OCI-LY3 (cell line): ENCODE measurements around the gene SLC37A1.
"Not testable (repeated sequence)": the region's sequence is repeated elsewhere in the genome, so short reads cannot be mapped to it uniquely, and the experiment has no call there.

Source experiments
- H2AFZ ChIP-seq: fragments of 200-600, 300-600 bp; shearing (Covaris generic); 2 replicates; pipeline ENCODE4 v1.6.0; 2014; ENCODE audit warnings: antibody characterized with exemption, low read depth, low read length
- H3K27ac ChIP-seq: fragments of 200-600, 300-600 bp; sonication (generic); 2 replicates; pipeline ENCODE4 v1.5.1; 2014; ENCODE audit warnings: mild to moderate bottlenecking, low read length, moderate library complexity, mixed read lengths
- H3K27me3 ChIP-seq: fragments of 200-600, 300-600 bp; sonication (generic); 2 replicates; pipeline ENCODE4 v1.6.1; 2014; ENCODE audit warnings: low read depth, low read length, mixed read lengths
- H3K36me3 ChIP-seq: fragments of 200-600, 300-600 bp; sonication (generic); replicated peaks from 2 replicates; pipeline ENCODE3; 2014; ENCODE audit warnings: low read depth, low read length, mixed read lengths
- H3K4me1 ChIP-seq: fragments of 300-600, 200-600 bp; sonication (generic); 2 replicates; pipeline ENCODE4 v1.6.1; 2014; ENCODE audit warnings: low read length, mixed read lengths
- H3K4me2 ChIP-seq: fragments of 200-600, 300-600 bp; sonication (generic); 2 replicates; pipeline ENCODE4 v1.6.1; 2014; ENCODE audit warnings: low read length, mixed read lengths
- H3K4me3 ChIP-seq: fragments of 300-600, 200-600 bp; sonication (generic); 2 replicates; pipeline ENCODE4 v1.5.1; 2014; ENCODE audit warnings: antibody characterized with exemption, mild to moderate bottlenecking, low read length, moderate library complexity
- H3K79me2 ChIP-seq: fragments of 300-600, 200-600 bp; shearing (Covaris generic); 2 replicates; pipeline ENCODE4 v1.6.1; 2014; ENCODE audit warnings: mild to moderate bottlenecking, low read length, mixed read lengths
- H3K9ac ChIP-seq: fragments of 300-600, 200-600 bp; shearing (Covaris generic); 2 replicates; pipeline ENCODE4 v1.6.0; 2014; ENCODE audit warnings: mild to moderate bottlenecking, low read length, moderate library complexity
- H3K9me3 ChIP-seq: fragments of 200-600, 300-600 bp; shearing (Covaris generic); 2 replicates; pipeline ENCODE4 v1.6.1; 2014; ENCODE audit warnings: low read length, mixed read lengths; ENCODE audit not compliant: insufficient read depth
- H4K20me1 ChIP-seq: fragments of 200-600, 300-600 bp; sonication (generic); 2 replicates; pipeline ENCODE4 v1.6.1; 2016; ENCODE audit warnings: low read length, mixed read lengths; ENCODE audit not compliant: insufficient read depth
- EZH2phosphoT487 ChIP-seq: fragments of 200-600 bp; shearing (Covaris generic); IDR thresholded peaks from 2 replicates; pipeline ENCODE4 v1.6.1; 2018; ENCODE audit warnings: antibody characterized with exemption, mixed run types, low read depth
- TF ChIP-seq, protein P1 (sequence below): fragments of 200-600, 300-600 bp; sonication (generic); IDR thresholded peaks from 2 replicates; pipeline ENCODE4 v1.5.1; 2014; ENCODE audit warnings: antibody characterized with exemption, low read length, low read depth

Gene SLC37A1

DNA sequence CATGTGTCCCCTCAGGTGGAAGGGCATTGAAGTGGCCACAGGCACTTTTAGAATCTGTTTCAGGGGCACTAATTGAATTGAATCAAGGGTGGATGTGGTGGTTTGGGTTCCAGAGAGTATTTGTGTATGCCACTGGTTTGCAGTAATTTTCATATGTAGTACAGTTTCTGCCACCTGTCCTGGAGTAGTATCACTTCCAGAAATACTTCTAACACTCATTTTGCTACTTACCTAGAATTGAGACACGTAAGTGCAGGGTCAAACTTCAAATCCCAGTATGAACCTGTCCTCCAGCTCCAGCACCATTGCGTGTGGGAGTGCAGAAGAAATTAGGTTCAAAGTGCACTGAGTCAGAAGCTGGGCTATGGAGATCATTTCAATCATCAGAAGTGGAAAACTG is 44.4 kb upstream of the SLC37A1 start:
- Histone ChIP-seq H2AFZ (no peak overlapping the region), H3K27ac (peak overlapping the region; percentile 97), H3K9ac (peak overlapping the region; percentile 63; the same call in 1 of the 2 replicates)

GRCh38 chr21:42469726-42470125 is 43.9 kb upstream of the SLC37A1 start:
- H3K79me2 ChIP-seq, H3K36me3 ChIP-seq, H3K27me3 ChIP-seq, H3K9me3 ChIP-seq, H2AFZ ChIP-seq, H4K20me1 ChIP-seq: not testable (repeated sequence)
- Histone ChIP-seq H3K4me3 (peak overlapping the region; percentile 9; the same call in 1 of the 2 replicates), H3K27ac (peak overlapping the region; percentile 97), H3K9ac (peak overlapping the region; percentile 34; the same call in 1 of the 2 replicates), H3K4me1 (peaks cover 88% of the 10 kb centered on the region), H3K4me2 (peak overlapping the region; percentile 68)

More for the DNA sequence above, 44.4 kb upstream of the SLC37A1 start:
- Histone ChIP-seq H4K20me1 (no peaks in the 10 kb centered on the region), H3K4me1 (peaks cover 88% of the 10 kb centered on the region), H3K4me2 (peak overlapping the region; percentile 68), H3K36me3 (no peaks in the 10 kb centered on the region), H3K4me3 (peak overlapping the region; percentile 43), H3K27me3 (no peaks in the 10 kb centered on the region), H3K9me3 (no peaks in the 10 kb centered on the region), H3K79me2 (no peaks in the 10 kb centered on the region)
- TF ChIP-seq, protein P1, sequence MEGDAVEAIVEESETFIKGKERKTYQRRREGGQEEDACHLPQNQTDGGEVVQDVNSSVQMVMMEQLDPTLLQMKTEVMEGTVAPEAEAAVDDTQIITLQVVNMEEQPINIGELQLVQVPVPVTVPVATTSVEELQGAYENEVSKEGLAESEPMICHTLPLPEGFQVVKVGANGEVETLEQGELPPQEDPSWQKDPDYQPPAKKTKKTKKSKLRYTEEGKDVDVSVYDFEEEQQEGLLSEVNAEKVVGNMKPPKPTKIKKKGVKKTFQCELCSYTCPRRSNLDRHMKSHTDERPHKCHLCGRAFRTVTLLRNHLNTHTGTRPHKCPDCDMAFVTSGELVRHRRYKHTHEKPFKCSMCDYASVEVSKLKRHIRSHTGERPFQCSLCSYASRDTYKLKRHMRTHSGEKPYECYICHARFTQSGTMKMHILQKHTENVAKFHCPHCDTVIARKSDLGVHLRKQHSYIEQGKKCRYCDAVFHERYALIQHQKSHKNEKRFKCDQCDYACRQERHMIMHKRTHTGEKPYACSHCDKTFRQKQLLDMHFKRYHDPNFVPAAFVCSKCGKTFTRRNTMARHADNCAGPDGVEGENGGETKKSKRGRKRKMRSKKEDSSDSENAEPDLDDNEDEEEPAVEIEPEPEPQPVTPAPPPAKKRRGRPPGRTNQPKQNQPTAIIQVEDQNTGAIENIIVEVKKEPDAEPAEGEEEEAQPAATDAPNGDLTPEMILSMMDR: no peak
- TF ChIP-seq EZH2phosphoT487: no peak

- no peaks in the 10 kb centered on the region for H3K27me3 ChIP-seq
- no peaks in the 10 kb centered on the region for H3K79me2 ChIP-seq
- peak overlapping the region; percentile 44; the same call in 1 of the 2 replicates for H3K4me2 ChIP-seq
- H3K27ac ChIP-seq: no peak overlapping the region
- TF ChIP-seq, protein P1: no peak
- no peak for TF ChIP-seq EZH2phosphoT487
- H3K4me1 ChIP-seq: peaks cover 88% of the 10 kb centered on the region
- H3K4me3 ChIP-seq: no peak overlapping the region
- no peaks in the 10 kb centered on the region for H4K20me1 ChIP-seq
- no peaks in the 10 kb centered on the region for H3K9me3 ChIP-seq
- H3K36me3 ChIP-seq: no peaks in the 10 kb centered on the region
- H2AFZ ChIP-seq: no peak overlapping the region
- no peak overlapping the region for H3K9ac ChIP-seq
These were observed 42.4 kb upstream of the SLC37A1 start for GRCh38 chr21:42471206-42471605.

DNA sequence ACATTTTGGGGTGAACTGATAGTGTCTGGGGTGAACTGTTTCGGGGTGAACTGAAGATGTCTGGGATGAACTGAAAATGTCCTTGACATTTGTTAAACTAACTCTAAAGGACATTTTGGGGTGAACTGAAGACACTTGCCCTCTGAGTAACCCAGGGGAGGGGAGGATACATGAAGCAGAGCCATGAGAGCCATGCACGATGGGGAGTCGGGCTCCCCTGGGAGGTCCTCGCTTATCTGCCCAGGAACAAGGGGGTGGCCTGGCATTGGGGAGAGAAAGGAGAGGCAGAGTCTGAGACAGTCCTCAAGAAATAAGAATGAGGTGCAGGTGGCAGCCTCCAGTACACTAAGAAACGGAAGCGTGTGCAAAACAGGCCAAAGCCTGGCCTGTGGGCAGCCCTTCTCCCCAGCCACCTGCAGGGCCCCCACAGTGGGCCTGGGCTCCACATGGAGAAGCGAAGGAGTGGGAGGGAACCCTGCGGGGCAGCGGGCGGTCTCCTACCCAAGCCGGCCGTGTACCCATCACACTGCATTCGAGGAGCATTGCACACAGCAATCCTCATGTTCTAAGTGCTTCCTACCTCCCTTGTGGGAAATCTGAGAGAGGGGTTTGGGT is 41.8 kb upstream of the SLC37A1 start:
- Histone ChIP-seq H3K27me3 (no peaks in the 10 kb centered on the region), H2AFZ (no peak overlapping the region; the same call in 1 of the 2 replicates), H4K20me1 (no peaks in the 10 kb centered on the region), H3K36me3 (no peaks in the 10 kb centered on the region), H3K4me3 (no peak overlapping the region), H3K9ac (no peak overlapping the region; the same call in 1 of the 2 replicates), H3K4me2 (peak overlapping the region; percentile 44), H3K79me2 (no peaks in the 10 kb centered on the region), H3K27ac (no peak overlapping the region; the same call in 1 of the 2 replicates), H3K4me1 (peaks cover 88% of the 10 kb centered on the region), H3K9me3 (no peaks in the 10 kb centered on the region)
- TF ChIP-seq EZH2phosphoT487: no peak
- TF ChIP-seq, protein P1: no peak
